ENCODE results near the gene COMMD3. TPM values are rescaled to one million over a fixed set of nuclear protein-coding genes. Genes with fewer than 3 reads are reported as not detected.

The COMMD3 gene
- total and polyA plus RNA-seq, 2 of the 4 experiments (the other 2 are of a cell fraction): 30.8 to 44.8 TPM

DNA sequence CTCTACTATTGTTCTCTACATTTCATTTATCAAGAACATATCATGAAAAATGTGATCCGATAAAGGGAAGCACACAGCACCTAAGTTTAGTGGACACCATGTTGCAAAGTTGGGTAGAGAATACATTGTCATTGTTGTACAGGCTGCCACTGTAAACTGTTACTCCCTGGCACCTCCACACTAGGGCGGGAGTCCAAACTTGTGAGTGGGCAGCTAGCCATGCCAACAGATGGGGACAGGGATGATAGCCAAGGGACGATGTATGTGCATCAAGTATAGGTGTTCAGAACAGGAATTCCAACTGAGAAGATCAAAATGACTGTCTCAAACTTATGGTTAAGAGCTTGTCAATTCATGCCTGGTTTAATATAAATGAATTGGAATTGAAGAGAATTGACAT, 31.1 kb upstream of the COMMD3 start:
- Histone ChIP-seq H2BK20ac (ENCODE audit: low read depth, low read length) (no peak overlapping the region), H4K20me1 (ENCODE audit: insufficient read depth, low read length) (no peaks in the 10 kb centered on the region), H2BK5ac (ENCODE audit: low read depth, low read length, poor library complexity, severe bottlenecking) (no peak overlapping the region), H3K27me3 (ENCODE audit: control insufficient read depth, insufficient read depth, low read length) (no peaks in the 10 kb centered on the region), H3K9ac (ENCODE audit: low read depth, low read length) (no peak overlapping the region), H4K91ac (ENCODE audit: insufficient read depth, low read depth, low read length) (no peak overlapping the region), H3K4ac (ENCODE audit: low read depth, low read length) (no peak overlapping the region), H2AK9ac (replicated peaks; ENCODE audit: low read depth, low read length, poor library complexity) (no peak overlapping the region), H3K27ac (ENCODE audit: insufficient read depth, low read length) (no peak overlapping the region), H3K23ac (ENCODE audit: low read depth, low read length) (no peak overlapping the region), H2BK15ac (ENCODE audit: low read depth, low read length) (no peak overlapping the region), H4K8ac (ENCODE audit: low read depth in 2 of 2, low read length in 2 of 2) (no peak overlapping the region), H3K9me1 (ENCODE audit: insufficient read depth, low read length) (no peaks in the 10 kb centered on the region), H3K56ac (ENCODE audit: extremely low read depth, insufficient read depth, low read length) (no peak overlapping the region), H2BK120ac (ENCODE audit: low read depth, low read length) (no peak overlapping the region), H3K4me3 (ENCODE audit: insufficient read depth, low read depth, low read length) (no peak overlapping the region), H2AFZ (replicated peaks; ENCODE audit: low read length, poor library complexity) (no peak overlapping the region), H4K5ac (ENCODE audit: low read depth, low read length) (no peak overlapping the region), H3K4me1 (ENCODE audit: control insufficient read depth, insufficient read depth, low read length) (no peaks in the 10 kb centered on the region), H3K36me3 (ENCODE audit: control insufficient read depth, insufficient read depth, low read length) (no peaks in the 10 kb centered on the region), H3K14ac (replicated peaks; ENCODE audit: low read depth, low read length) (no peak overlapping the region), H3K4me2 (ENCODE audit: low read depth, low read length) (no peak overlapping the region), H2AK5ac (ENCODE audit: low read depth, low read length) (no peak overlapping the region), H3K18ac (ENCODE audit: low read depth, low read length) (no peak overlapping the region), H3K79me1 (ENCODE audit: low read depth in 1 of 2, low read length in 2 of 2) (no peaks in the 10 kb centered on the region), H3K9me3 (ENCODE audit: control insufficient read depth, insufficient read depth, low read length) (no peaks in the 10 kb centered on the region)
- dilution Hi-C loops (cut with HindIII; ENCODE audit: low sequenced_read_pairs, unreplicated experiment) (no loop called here), in situ Hi-C loops (cut with MboI; ENCODE audit: low sequenced_read_pairs) (no loop called here), intact Hi-C loops (cut with micrococcal nuclease) (no loop called here)
- DNase-seq (no peak), ATAC-seq (ENCODE audit: low read depth) (no peak)
- TF ChIP-seq RAD21 (IDR thresholded peaks at IDR 0.05; ENCODE audit: low read length) (no peak), FOS (IDR thresholded peaks at IDR 0.05; ENCODE audit: low read depth, low read length) (no peak), MAFK (IDR thresholded peaks at IDR 0.05; ENCODE audit: low read depth, low read length) (no peak), POLR2A (IDR thresholded peaks at IDR 0.05; ENCODE audit: low read depth, low read length) (no peak), RCOR1 (IDR thresholded peaks at IDR 0.05; ENCODE audit: insufficient replicate concordance, low read length) (no peak), MAZ (IDR thresholded peaks at IDR 0.05; ENCODE audit: borderline replicate concordance, low read depth, low read length) (no peak), CHD1 (IDR thresholded peaks at IDR 0.05; ENCODE audit: low read depth, low read length) (no peak), CEBPB (IDR thresholded peaks at IDR 0.05; ENCODE audit: low read depth, low read length) (no peak), MXI1 (IDR thresholded peaks at IDR 0.05; ENCODE audit: borderline replicate concordance, low read depth, low read length) (no peak), RFX5 (IDR thresholded peaks at IDR 0.05; ENCODE audit: low read depth, low read length) (no peak), SMC3 (IDR thresholded peaks at IDR 0.05; ENCODE audit: low read depth, low read length) (no peak), NFE2L2 (IDR thresholded peaks at IDR 0.05; ENCODE audit: low read depth, low read length) (no peak), BHLHE40 (IDR thresholded peaks at IDR 0.05; ENCODE audit: low read depth, low read length) (no peak)
- TF ChIP-seq, protein P1, sequence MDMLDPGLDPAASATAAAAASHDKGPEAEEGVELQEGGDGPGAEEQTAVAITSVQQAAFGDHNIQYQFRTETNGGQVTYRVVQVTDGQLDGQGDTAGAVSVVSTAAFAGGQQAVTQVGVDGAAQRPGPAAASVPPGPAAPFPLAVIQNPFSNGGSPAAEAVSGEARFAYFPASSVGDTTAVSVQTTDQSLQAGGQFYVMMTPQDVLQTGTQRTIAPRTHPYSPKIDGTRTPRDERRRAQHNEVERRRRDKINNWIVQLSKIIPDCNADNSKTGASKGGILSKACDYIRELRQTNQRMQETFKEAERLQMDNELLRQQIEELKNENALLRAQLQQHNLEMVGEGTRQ (IDR thresholded peaks at IDR 0.05; ENCODE audit: low read depth, low read length): no peak
- TF ChIP-seq, protein P2, sequence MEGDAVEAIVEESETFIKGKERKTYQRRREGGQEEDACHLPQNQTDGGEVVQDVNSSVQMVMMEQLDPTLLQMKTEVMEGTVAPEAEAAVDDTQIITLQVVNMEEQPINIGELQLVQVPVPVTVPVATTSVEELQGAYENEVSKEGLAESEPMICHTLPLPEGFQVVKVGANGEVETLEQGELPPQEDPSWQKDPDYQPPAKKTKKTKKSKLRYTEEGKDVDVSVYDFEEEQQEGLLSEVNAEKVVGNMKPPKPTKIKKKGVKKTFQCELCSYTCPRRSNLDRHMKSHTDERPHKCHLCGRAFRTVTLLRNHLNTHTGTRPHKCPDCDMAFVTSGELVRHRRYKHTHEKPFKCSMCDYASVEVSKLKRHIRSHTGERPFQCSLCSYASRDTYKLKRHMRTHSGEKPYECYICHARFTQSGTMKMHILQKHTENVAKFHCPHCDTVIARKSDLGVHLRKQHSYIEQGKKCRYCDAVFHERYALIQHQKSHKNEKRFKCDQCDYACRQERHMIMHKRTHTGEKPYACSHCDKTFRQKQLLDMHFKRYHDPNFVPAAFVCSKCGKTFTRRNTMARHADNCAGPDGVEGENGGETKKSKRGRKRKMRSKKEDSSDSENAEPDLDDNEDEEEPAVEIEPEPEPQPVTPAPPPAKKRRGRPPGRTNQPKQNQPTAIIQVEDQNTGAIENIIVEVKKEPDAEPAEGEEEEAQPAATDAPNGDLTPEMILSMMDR (conservative IDR thresholded peaks at IDR 0.05; ENCODE audit: low read depth, low read length): no peak
- TF ChIP-seq, protein P3, sequence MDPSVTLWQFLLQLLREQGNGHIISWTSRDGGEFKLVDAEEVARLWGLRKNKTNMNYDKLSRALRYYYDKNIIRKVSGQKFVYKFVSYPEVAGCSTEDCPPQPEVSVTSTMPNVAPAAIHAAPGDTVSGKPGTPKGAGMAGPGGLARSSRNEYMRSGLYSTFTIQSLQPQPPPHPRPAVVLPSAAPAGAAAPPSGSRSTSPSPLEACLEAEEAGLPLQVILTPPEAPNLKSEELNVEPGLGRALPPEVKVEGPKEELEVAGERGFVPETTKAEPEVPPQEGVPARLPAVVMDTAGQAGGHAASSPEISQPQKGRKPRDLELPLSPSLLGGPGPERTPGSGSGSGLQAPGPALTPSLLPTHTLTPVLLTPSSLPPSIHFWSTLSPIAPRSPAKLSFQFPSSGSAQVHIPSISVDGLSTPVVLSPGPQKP (IDR thresholded peaks at IDR 0.05; ENCODE audit: borderline replicate concordance, low read depth, low read length): no peak
- BruUV-seq (replicated peaks): no TSS peak
- ChIA-PET CTCF (no interaction called here), POLR2A (ENCODE audit: unreplicated experiment) (no interaction called here)
- WGBS, 2 experiments (ENCODE audit: extremely low coverage in 2 of 2, insufficient read length in 1 of 2): no CpG with 5 or more reads among the region's 3 CpGs
